ENCODE data around the gene RIMS3.

GRCh38 chr1:40687661-40688060 is 22.2 kb upstream of the RIMS3 start:
- no peak for TF ChIP-seq MAX (IDR thresholded peaks at IDR 0.05)
- TF ChIP-seq YY1 (IDR thresholded peaks at IDR 0.05; ENCODE audit: low read depth), result no peak
- TF ChIP-seq ZBTB7A (IDR thresholded peaks at IDR 0.05; ENCODE audit: low read depth), result no peak
- TF ChIP-seq EP300 (IDR thresholded peaks at IDR 0.05; ENCODE audit: borderline replicate concordance), result no peak
- no peak for TF ChIP-seq CREB1 (IDR thresholded peaks at IDR 0.05; ENCODE audit: low read depth)
- no peak for TF ChIP-seq CEBPB (IDR thresholded peaks at IDR 0.05)
- TF ChIP-seq RAD21 (IDR thresholded peaks at IDR 0.05; ENCODE audit: low read depth), result no peak

All from Ishikawa (cell line).